HG03457 (cell line): ENCODE measurements around the gene C17orf100.

Source experiments
- ATAC-seq: cut with Tn5 transposase; IDR thresholded peaks from one replicate; pipeline ENCODE4 v1.9.1; 2021; ENCODE audit warnings: moderate number of reproducible peaks; ENCODE audit not compliant: unreplicated experiment

The C17orf100 gene

DNA sequence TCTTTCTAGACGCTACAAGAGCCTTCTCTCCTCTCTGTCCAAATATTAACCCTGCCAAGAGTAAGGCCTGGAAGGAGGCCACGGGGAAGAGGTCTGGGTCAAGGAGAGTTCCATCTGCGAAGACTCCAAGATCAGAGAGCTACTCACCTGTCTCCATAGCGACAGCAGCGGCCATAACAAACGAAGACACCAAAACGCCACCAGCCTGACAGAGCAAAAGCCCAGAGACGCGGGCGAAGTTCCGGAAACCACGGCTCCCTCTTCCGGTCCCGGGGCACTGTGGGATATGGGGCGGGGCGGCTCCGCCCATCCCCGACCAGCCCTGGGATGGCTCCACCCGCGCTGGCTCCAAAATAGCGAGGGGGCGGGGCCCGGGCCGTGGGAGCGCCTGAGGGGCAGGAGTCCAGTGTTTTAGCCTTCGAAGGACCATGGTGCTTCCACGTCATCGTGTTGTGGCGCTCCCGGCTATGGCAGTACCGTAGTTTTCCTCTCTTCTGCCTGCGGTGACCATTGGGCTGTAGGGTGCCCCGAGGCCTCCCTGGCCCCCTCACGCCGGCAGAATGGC is at the start of gene C17orf100, which contains the start of gene MED31:
C17orf100 (plus strand) TSS at position 409 of the 565 bp plus-strand sequence; CDS start at position 561, 152 bp downstream.
MED31 (minus strand) TSS at position 252 of the 565 bp plus-strand sequence; CDS start at position 175, 77 bp downstream.
- peak; percentile 77 for ATAC-seq

DNA sequence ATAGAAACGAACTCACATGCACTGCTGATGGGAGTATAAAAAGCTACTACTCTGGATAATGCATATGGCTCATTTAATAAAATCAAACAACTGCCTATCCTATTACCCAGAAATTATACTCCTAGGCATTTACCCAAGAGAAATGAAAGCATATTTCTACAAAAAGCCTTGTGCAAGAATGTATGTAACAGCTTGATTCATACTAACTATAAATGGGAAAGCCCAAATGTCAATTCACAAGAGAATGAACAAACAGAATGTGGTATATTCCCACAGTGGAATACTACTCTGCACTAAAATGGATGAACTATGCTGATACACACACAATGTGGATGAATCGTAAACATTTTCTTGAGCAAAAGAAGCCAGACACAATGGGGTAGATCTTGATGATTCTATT is 49.4 kb upstream of the C17orf100 start:
- no peak for ATAC-seq

DNA sequence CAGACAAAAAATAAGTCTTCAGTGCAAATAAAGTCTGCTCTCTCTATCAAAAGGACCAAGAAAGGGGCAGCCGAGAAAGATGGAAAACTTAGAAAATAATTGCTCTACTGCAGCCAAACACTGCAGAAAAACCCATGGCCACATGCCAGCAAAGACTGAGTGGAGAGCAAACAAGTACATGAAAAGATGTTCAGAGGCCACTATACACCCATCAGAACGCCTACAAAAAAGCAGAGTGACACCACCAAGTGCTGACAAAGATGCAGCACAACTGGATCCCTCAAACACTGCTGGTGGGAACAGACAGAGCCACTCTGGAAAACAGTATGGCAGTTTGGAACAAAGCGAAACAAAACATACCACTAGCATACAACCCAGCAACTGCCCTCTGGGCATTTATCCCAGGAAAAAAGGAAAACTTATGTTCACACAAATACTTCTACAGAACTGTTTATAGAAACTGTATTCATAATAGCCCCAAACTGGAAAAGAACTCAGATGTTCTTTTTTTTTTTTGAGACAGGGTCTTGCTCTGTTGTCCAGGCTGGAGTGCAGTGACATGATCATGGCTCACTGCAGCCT is 47.7 kb upstream of the C17orf100 start:
- ATAC-seq = no peak

DNA sequence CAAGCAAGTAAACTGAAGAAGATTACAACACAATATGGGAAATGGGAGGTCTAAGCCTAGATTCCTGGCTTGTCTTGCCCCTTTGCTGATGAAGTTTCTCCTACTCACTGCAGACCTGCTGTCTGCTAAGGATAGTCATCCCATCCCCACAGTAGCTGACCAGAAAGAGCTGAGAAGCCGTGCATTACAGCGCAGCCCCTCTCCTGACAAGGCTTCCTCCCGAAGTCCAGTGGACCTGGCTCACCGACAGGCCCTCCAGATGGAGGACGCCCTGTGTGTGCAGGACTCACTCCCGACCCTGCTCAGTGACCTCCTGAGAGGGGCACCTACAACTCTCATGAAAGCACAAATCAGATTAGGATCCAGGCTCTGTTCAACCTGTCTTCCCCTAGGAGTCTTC is 46.4 kb upstream of the C17orf100 start:
- ATAC-seq = no peak

DNA sequence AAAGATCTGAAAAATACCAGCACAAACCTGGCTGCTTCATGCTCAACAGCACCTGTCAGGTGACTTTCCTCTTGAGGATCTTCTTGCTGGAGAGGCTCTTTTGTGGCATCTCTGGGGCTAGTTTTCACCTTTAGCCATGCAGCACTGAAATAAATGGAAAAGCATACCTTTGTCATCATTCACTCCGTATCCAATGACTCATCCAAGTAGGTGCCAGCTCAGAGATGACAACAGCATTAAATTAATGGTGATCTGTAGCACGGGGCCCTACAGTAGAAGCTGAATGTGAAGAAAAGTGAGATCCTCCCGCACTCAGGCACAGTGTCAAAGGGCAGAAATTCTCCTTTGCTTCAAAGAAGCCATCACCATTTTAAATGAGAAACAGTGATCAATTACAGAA is 43.2 kb upstream of the C17orf100 start:
- ATAC-seq = no peak

DNA sequence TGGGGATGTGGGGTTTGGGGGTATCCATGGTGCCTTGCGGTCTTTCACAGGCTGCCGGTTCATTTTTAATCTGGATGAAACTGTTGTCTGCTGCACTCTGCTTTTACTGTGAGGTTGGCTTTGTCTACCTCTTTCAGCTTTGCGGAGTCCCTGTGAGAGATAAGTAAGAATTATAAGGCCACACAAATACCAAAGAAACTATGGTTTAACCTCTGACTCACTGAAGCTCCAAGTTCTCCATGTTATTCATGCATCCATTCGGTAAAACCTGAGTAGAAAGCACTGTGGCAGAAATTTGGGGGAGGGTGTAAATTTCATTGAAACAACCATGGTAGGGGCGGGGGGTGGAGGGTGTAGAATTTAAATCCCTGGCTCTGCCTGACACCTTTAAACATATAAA is 41.6 kb upstream of the C17orf100 start:
- ATAC-seq = no peak

DNA sequence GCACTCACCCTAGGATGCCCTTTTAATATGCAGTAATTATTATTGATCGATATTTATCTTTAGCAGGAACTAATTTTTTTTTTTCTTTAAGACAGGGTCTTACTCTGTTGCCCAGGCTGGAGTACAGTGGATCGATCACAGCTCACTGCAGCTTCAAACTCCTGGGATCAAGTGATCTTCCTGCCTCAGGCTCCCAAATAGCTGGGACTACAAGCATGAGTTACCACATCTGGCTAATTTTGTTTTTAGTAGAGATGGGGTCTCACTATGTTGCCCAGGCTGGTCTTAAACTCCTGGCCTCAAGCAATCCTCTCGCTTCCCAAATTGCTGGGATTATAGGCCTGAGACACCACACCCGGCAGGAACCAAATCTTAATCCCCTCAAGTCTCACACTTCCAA is 40.3 kb upstream of the C17orf100 start:
- no peak for ATAC-seq

DNA sequence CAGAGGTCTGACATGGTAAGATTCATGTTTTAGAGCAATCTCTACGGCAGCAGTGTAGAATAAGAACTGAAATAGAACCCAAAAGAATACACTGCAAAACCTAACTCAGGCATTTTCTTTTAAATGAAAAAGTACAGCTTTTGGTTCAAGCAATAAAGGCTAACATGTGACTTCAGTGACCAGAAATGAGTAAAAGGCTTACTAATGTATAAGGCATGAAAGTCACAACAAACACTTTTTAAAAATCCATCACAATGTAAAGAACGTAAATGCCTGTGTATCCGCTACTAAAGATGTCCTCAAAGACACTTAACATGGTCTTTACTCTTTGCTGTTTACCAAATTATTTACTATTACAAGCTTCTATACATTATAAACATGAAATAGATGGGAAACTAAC is 27.6 kb upstream of the C17orf100 start:
- no peak for ATAC-seq

DNA sequence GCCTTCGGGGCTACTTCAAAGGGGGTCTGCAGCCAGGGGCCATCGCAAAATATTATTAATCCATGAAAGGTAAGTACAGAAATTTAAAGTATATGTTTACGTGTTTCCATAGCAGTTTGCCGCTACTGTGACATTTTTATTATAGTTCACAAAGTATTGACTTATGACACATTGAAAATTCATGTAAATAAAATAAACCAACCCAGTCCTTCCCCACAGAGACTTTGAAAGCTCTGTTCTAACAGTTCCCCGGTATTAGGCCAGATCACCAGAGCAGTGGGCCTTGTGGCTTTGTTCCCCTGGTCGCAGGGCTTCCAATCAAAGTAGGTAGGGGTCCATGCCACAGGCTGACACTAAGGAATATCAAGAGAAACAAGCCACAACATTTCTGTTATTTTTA is 24.9 kb upstream of the C17orf100 start:
- no peak for ATAC-seq

DNA sequence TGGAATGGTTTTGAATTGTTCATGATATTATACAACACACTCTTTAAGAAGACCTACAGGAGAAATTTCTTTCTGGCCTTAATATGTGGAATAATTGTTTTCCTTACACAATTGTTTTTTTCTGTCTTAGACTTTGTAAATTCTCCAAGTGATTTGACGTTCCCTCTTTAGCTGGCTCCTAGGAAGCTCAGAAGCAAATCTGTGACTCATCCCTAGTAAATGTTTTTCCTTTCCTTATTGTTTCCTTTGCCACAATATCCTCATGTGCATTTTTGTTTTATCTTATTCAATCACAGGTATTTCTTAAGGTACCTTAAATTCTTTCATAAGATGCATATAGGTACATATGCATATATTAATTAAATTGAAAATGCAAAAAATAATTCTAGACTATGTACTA is 24.5 kb upstream of the C17orf100 start:
- ATAC-seq = no peak

DNA sequence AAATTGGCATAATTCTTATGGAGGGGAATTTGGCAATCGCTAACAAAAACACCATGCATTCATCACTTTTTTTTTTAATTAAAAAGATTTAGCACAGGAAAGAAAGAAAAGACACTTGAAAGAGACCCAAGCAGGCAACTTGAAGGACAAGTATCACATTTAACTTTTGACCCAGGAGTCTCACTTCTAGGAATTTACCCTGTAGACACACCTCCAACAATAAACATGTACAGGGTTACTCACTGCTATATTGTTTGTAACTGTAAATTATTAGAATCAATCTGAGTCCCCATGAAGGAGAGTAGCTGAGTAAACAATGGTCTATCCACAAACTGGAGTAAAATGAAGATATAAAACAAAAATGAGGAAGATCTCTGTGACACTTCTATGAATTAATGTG is 21.2 kb upstream of the C17orf100 start:
- ATAC-seq = no peak

DNA sequence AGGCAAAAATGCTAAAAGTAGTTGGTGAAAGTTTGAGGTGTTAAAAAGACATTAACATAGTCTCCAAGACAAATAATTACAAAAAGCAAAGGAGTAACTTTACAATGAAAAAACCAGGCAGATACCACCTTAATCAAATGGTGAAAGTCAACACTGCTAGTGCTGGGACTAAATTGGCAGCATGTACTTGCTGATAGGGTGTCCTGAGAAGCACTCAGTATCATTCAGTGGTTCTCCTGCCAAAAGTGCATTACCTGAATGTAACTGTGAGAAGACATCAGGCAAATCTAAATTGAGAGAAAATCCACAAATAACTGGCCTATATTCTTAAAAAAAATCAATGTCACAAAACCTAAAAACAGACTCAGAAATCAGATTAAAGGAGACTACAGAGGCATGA is 19.0 kb upstream of the C17orf100 start:
- ATAC-seq = no peak

DNA sequence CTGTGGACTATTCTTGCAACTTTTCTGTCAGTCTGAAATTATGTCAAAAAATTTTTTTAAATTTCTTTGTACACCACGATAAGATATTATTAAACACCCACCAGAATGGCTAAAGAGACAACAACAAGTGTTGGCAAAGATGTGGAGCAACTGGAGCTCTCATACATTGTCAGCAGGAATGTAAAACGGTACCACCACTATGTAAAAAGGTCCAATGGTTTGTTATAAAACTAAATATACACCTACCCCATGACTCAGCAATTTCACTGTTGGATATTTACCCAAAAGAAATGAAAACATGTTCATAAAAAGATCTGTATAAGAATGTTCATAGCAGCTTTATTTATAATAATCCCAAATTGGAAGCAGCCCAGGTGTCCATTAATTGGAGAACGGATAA is 18.3 kb upstream of the C17orf100 start:
- no peak for ATAC-seq

DNA sequence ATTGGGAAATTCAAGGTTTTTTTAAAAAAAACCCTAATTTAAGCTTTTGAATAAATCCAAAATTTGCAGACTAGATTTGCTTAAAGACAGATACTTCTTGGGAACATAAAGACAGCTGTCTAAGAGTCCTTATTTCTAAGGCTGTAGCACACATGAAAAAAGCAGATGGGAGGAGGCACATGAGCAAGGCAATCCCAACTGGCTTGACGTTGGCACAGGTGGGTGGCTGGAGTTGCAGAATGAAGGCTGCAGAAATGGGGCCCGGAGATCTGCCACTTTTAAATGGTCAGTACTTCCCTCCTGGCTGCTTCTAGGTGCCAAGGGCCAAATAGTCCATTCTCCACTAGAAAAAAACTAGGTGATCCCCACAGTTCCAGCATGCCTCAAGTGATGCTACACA is 15.5 kb upstream of the C17orf100 start:
- no peak for ATAC-seq

DNA sequence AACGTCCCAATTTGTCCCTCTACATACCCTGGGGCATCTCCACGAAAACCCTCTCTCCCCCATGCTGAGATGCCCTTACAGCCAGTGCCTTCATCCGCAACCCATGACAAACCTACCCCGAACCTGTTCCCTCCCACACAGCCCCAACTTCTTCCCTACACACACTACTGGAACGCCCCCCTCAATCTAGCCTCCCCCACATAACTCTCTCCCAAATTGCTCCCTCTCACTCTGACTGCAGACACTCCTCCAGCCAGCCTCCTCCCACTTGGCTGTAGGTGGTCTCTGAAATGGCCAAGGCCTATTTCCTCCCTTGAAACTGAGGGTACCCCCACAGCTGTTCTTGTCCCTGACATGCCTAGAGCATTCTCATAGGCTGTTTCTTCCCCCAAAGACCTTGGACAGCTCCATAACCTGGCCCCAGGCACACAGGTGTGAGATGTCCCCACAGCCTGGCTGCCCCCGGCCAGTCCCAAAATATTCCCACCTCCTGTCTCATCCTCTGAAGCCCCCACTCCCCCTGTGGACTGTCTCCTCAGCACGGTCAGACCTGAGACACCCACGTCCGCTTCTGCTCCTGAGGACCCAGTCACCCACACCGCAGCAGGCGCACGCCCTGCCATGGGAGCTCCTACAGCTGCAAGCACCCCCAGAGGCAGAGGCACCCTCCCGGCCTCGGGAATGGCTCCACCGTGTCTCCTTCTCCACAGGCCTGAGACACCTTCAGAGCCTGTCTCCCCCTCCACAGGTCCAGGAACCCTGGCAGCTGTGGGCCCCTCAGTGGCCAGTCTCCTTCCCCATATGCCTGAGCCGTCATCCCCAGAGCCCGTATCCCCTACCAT is 14.7 kb upstream of the C17orf100 start:
- no peak for ATAC-seq

DNA sequence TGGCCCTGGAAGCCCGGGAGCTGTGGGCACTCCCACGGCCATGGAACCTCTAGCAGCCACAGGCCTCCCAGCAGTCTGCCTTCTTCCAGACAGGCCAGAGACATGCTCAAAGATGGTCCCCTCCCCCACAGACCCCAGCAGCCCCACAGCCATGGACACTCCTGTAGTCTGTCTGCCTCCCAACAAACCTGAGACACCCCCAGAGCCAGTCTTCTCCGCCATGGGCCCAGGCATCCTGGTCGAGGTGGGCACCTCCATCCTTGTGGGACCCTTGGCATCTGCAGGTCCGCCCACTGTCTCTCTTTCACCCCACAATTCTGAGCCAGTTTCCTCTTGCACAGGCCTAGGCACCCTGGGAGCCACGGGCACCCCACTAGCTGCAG is 14.1 kb upstream of the C17orf100 start:
- ATAC-seq = no peak

DNA sequence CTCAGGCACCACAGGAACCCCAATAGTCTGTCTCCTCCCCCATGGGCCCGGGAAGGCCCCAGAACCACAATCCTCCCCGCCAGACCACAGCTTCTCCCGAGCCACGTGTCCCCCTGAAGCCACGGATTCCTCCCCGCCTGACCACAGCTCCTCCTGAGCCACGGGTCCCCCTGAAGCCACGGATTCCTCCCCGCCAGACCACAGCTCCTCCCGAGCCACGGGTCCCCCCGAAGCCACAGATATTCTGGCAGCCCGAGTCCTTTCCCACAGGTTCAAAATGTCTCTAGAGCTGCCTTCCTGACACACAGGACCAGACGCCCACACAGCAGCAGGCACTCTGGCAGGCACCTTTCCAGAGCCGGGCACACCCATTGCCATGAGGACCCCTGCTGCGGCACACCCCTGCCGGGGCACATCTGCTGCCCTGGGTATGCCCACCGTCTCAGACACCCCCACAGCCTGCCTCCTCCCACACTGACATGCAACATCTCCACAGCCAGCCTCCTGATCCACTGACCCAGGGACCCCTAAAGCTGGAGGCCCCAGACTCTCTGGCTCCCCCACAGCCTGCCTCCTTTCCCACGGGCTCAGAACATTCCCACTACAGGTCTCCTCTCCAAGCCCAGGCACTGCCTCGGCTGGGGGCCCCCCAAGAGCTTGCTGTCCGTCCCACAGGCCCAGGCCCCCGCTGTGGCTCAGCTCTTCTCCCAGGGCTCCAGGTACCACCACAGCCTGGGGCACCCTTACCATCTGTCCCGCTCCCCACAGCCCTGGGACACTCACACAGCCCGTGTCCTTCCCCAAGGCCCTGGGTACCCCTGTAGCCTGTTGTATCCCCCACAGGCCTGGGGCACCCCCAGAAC is 13.3 kb upstream of the C17orf100 start:
- ATAC-seq = no peak

DNA sequence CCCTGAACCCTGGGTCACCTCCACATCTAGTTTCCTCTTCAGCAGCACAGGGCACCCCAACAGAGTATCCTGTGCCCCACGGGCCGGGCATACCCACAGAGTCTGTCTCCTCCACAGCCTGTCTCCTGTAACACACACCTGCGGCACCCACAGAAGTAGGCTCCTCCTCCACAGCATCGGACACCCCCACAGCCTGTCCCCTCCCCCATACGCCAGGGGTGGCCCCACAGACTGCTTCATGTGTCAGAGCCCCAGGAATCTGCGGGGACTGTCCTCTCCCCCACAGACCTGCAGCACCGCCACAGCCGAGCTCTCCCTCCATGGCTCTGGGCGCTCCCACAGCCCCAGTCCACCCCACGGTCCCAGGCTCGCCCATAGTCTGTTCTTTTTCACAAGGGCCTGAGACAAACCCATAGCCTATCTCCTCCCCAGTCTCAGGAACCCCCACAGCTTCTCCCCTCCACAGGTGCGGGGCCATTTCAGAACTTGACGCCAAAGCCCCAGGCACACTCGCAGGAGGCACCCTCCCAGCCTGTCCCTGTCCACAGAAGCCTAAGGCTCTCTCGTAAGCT is 12.5 kb upstream of the C17orf100 start:
- ATAC-seq = no peak

DNA sequence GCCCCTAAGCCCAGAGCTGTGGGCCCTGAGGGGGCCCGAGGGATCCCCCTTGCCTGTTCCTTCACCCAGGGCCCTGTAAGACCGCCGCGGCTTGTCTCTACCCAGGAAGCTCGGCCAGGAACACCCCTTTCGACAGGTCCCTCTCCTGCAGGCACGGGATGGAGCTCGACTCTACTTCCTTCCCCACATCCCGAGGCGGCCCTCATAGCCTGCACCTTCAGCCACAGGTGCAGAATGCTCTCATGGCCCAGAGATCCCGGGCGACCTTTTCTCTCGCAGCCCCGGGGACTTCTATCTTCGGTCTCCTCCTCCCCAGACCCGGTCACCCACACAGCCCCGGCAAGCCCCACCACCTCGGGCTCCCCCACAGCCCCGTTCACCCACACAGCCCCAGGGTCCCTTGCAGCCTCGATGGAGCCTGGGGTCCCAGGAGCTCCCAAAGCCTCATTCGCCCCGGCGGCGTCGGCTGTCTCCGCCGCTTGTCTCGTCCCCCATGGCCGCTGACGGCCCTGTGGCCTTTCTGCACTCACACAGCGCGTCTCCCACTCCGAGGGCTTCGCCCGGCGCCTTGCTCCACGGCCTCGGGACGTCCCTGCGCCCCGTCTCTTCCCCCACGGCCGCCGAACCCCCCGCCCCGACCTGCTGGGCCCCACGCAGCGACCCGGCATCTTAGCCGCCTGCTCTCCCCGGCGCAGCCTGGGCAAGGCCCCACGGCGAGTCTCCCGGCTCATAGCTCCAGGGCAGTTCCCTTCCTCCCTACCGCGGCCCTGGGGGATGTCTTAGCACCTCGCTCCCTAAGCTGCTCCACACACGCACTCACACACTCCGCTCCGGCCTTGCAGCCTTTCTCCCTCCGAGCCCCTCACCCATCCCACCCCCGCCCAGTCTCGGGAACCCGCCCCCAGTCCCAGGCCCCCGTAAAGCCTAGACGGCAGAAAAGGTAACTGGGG is 11.7 kb upstream of the C17orf100 start:
- peak; percentile 3 for ATAC-seq
